ENCODE data around the gene PIK3CB. TPM values are rescaled to one million over a fixed set of nuclear protein-coding genes. Genes with fewer than 3 reads are reported as not detected.

Gene PIK3CB
- total and polyA plus RNA-seq, 11 donors: 6.9 to 38.1 (median 29.4) TPM

DNA sequence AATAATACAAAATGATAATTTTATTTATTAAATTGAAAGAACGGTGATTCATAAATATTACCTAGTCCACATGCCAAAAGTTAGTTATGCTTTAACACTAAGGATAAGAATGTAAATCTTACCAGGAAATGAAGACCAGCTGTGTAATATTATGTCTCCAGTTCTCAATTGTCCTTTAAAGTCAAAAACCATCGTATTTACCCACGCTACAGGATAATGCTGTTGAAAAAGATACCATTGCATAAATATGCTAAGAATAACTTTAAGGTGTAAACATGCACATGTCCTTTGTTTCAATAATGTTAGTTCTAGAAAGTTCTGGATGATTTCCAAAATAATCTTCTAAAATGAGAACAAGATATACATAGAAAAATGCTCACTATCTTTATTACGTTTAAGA, 122.6 kb downstream of the PIK3CB start:
- no peak overlapping the region for H3K27ac ChIP-seq
- no peaks in the 10 kb centered on the region for H3K9me3 ChIP-seq
- no peaks in the 10 kb centered on the region for H3K4me1 ChIP-seq
- intact Hi-C loops (cut with DNase I): no loop called here
- no peak for ATAC-seq
- H3K4me3 ChIP-seq: no peak overlapping the region
- no peak for TF ChIP-seq POLR2A (IDR thresholded peaks at IDR 0.05)
- TF ChIP-seq, protein P1, sequence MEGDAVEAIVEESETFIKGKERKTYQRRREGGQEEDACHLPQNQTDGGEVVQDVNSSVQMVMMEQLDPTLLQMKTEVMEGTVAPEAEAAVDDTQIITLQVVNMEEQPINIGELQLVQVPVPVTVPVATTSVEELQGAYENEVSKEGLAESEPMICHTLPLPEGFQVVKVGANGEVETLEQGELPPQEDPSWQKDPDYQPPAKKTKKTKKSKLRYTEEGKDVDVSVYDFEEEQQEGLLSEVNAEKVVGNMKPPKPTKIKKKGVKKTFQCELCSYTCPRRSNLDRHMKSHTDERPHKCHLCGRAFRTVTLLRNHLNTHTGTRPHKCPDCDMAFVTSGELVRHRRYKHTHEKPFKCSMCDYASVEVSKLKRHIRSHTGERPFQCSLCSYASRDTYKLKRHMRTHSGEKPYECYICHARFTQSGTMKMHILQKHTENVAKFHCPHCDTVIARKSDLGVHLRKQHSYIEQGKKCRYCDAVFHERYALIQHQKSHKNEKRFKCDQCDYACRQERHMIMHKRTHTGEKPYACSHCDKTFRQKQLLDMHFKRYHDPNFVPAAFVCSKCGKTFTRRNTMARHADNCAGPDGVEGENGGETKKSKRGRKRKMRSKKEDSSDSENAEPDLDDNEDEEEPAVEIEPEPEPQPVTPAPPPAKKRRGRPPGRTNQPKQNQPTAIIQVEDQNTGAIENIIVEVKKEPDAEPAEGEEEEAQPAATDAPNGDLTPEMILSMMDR (IDR thresholded peaks at IDR 0.05): no peak
- H3K36me3 ChIP-seq: peaks cover 0 to 59% (median 20%) of the 10 kb centered on the region in 9 donors
- H3K27me3 ChIP-seq: no peaks in the 10 kb centered on the region
- WGBS, 4 donors: 61 to 66% (median 64%) methylated on average over 4 of the region's 4 CpGs
- no peak for DNase-seq

DNA sequence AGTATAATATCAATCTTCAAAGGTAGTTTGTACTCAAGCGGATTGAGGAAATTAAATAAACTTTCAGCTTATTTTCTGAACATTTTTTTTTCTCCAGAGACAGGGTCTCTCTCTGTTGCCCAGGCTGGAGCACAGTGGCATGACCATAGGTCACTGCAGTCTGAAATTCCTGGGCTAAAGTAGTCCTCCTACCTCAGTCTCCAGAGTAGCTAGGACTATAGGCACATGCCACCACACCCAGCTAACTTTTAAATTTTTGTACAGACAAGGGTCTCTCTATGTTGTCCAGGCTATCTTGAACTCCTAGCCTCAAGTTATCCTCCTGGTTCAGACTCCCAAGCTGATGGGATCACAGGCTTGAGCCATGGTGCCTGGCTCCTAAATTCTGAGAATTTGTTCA, 129.1 kb downstream of the PIK3CB start:
- TF ChIP-seq POLR2A (IDR thresholded peaks at IDR 0.05): no peak
- TF ChIP-seq, protein P1 (IDR thresholded peaks at IDR 0.05): no peak
- Histone ChIP-seq H3K9me3 (no peaks in the 10 kb centered on the region), H3K27me3 (no peaks in the 10 kb centered on the region), H3K27ac (no peak overlapping the region), H3K4me1 (peaks cover 0 to 5% (median 0%) of the 10 kb centered on the region in 12 donors), H3K4me3 (no peak overlapping the region), H3K36me3 (peaks cover 0 to 57% (median 23%) of the 10 kb centered on the region in 9 donors)
- DNase-seq (no peak), ATAC-seq (no peak)
- WGBS, 4 donors: 92 to 99% (median 97%) methylated on average over 1 of the region's 1 CpG
- intact Hi-C loops (cut with DNase I): no loop called here

DNA sequence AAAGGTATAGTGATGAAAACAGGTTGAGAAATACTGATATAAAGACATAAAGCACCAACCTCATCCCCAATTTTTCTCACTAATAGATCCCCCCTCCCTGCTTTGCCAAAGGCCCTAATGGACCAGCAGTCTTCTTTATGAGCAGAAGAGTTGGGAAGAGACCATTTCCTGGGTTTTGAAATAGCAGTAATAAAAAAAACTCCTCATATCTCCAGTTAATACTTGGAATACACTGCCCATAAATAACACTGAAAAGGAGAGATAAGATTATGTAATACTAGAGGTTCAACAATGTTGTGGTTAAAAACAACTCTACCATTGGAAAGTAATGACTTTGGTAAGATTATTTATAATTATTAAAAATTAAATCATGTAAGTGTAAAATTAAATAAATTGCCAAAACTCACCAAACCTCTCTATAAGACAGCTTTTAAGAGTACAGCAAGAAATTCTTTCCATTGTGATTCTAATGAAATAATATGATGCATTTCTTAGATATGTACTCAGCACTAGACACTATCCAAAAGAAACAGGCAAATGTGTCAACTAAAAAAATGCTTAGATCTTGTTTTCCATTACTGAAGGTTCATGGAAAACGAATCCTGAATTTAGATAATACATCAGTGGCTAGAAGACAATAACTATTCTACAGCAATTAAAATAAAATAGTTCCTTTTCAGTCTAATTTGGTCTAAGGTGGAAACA, 137.9 kb downstream of the PIK3CB start:
- peaks cover 0 to 3% (median 0%) of the 10 kb centered on the region in 12 donors for H3K9me3 ChIP-seq
- no peak overlapping the region for H3K27ac ChIP-seq
- H3K36me3 ChIP-seq: peaks cover 0 to 54% (median 36%) of the 10 kb centered on the region in 9 donors
- ATAC-seq (no peak), DNase-seq (no peak)
- H3K27me3 ChIP-seq: no peaks in the 10 kb centered on the region
- TF ChIP-seq, protein P1 (IDR thresholded peaks at IDR 0.05): no peak
- no peak for TF ChIP-seq POLR2A (IDR thresholded peaks at IDR 0.05)
- no peak overlapping the region for H3K4me3 ChIP-seq
- WGBS, 4 donors: 76 to 91% (median 87%) methylated on average over 1 of the region's 1 CpG
- intact Hi-C loops (cut with DNase I): loop anchor here in 4 of 10 donors (5.0 to 10.0 kb wide), 3 partner anchors 102 to 220 kb away; partner anchors contain the start of genes CEP70 (in 1 of the 4) and PIK3CB (in 1 of the 4)
- peaks cover 0 to 6% (median 0%) of the 10 kb centered on the region in 12 donors for H3K4me1 ChIP-seq

DNA sequence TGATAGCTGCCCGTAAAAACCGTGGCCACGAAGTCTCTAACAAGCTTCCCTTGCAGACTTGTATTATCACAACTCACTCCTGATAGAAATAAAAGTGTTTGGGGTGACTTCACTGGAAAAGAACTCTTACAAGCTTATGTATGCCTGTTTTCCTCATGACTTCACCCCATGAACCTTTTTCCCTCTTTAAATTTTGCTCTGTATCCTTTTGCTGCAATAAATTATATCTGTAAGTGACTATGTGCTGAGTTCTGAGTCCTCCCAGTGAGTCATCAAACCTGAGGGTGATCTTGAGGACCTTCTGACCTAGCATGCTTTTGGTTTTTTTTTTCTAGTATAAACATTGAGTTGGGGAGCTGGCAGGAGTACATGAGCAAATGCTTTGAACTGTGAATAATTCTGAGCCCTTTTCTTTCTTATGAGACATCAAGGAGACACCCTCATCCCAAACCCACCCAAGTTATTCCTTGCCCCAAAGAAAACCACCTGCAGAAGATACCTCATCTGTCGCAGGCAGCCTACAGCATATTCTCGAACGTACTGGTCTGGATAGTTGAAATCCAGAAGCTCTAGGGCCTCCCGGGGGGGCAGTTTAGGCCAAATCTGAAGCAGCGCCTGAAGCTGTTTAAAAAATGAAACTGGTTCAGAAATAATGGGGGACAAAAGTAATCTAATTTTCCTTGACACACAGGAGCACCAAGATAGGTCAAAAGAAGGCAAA, 140.3 kb downstream of the PIK3CB start:
- Histone ChIP-seq H3K36me3 (peaks cover 0 to 64% (median 30%) of the 10 kb centered on the region in 9 donors), H3K27me3 (no peaks in the 10 kb centered on the region), H3K27ac (no peak overlapping the region), H3K4me1 (peaks cover 0 to 6% (median 0%) of the 10 kb centered on the region in 12 donors), H3K4me3 (no peak overlapping the region), H3K9me3 (peaks cover 0 to 3% (median 0%) of the 10 kb centered on the region in 12 donors)
- DNase-seq (no peak), ATAC-seq (no peak)
- WGBS, 4 donors: 83 to 87% (median 84%) methylated on average over 8 of the region's 8 CpGs
- no peak for TF ChIP-seq POLR2A (IDR thresholded peaks at IDR 0.05)
- TF ChIP-seq, protein P1 (IDR thresholded peaks at IDR 0.05): no peak
- intact Hi-C loops (cut with DNase I): loop anchor here in 4 of 10 donors (5.0 to 10.0 kb wide), 3 partner anchors 100 to 223 kb away; partner anchors contain the start of genes CEP70 (in 1 of the 4) and PIK3CB (in 1 of the 4)

All from heart left ventricle (tissue), 16 donors.